ENCODE results near the gene TOPORS.
"Not testable (repeated sequence)": the region's sequence is repeated elsewhere in the genome, so short reads cannot be mapped to it uniquely, and the experiment has no call there.

TOPORS gene

GRCh38 chr9:32565967-32566366, 13.6 kb upstream of the TOPORS start:
- ATAC-seq = no peak

GRCh38 chr9:32558408-32558934, 6.1 kb upstream of the TOPORS start:
- no peak for ATAC-seq

GRCh38 chr9:32554591-32554990, 2.2 kb upstream of the TOPORS start:
- no peak for ATAC-seq

GRCh38 chr9:32554107-32554506, 1.7 kb upstream of the TOPORS start:
- ATAC-seq = no peak

GRCh38 chr9:32551276-32552051, 922 bp downstream of the TOPORS start:
- peak; percentile 41 to 50 for ATAC-seq

GRCh38 chr9:32550562-32551275, 1.7 kb downstream of the TOPORS start:
- peak; percentile 68 to 70 for ATAC-seq

GRCh38 chr9:32550150-32550561, 2.2 kb downstream of the TOPORS start:
- ATAC-seq = no peak

- ATAC-seq = not testable (repeated sequence)
These were observed 4.2 kb downstream of the TOPORS start for GRCh38 chr9:32548213-32548612.

GRCh38 chr9:32545884-32546283, 6.5 kb downstream of the TOPORS start:
- no peak for ATAC-seq

GRCh38 chr9:32543047-32543446, 9.3 kb downstream of the TOPORS start:
- ATAC-seq = no peak

GRCh38 chr9:32533816-32534215, 18.6 kb downstream of the TOPORS start:
- no peak for ATAC-seq

- no peak for ATAC-seq
These were observed 19.1 kb downstream of the TOPORS start for GRCh38 chr9:32533336-32533735.

GRCh38 chr9:32526707-32527048, 25.7 kb downstream of the TOPORS start:
- no peak for ATAC-seq

GRCh38 chr9:32526041-32526706, 26.2 kb downstream of the TOPORS start, which contains the start of gene RIGI:
TSS of gene RIGI (minus strand) at chr9:32526196. CDS start at chr9:32526166, 30 bp downstream.
- ATAC-seq = peak; percentile 66 to 74

- ATAC-seq = no peak
These were observed 26.7 kb downstream of the TOPORS start for GRCh38 chr9:32525709-32526030.

- peak; percentile 30 to 53 for ATAC-seq
These were observed 27.3 kb downstream of the TOPORS start for GRCh38 chr9:32524892-32525708.

- not testable (repeated sequence) for ATAC-seq
These were observed 27.9 kb downstream of the TOPORS start for GRCh38 chr9:32524558-32524891.

GRCh38 chr9:32523910-32524309, 28.5 kb downstream of the TOPORS start:
- no peak for ATAC-seq

GRCh38 chr9:32518276-32518675, 34.1 kb downstream of the TOPORS start:
- no peak for ATAC-seq

GRCh38 chr9:32516241-32516640, 36.1 kb downstream of the TOPORS start:
- no peak for ATAC-seq

GRCh38 chr9:32508728-32509127, 43.7 kb downstream of the TOPORS start:
- no peak for ATAC-seq

GRCh38 chr9:32503008-32503407, 49.4 kb downstream of the TOPORS start:
- ATAC-seq = no peak

GRCh38 chr9:32502464-32502863, 49.9 kb downstream of the TOPORS start:
- no peak for ATAC-seq

Data from activated CD4-positive, CD25-positive, alpha-beta regulatory T cell treated with anti-CD3 and anti-CD28 coated beads, Interleukin-2, amount 50 U/mL, for 24 hours (primary cell).